Uterus (tissue), 4 donors: ENCODE results near the gene DEDD2. TPM values are rescaled to one million over a fixed set of nuclear protein-coding genes. Genes with fewer than 3 reads are reported as not detected.

Source experiments
- DNase-seq, 2 donors: peaks; one replicate each; pipeline ENCODE4 v3.0.0-alpha.2; 2019 to 2020
- H3K27ac ChIP-seq, 2 donors: fragments of 200-600 bp; sonication (generic); 1 replicate in 1 of 2; 2 replicates in 1 of 2; pipeline ENCODE4 v1.5.1; 2016 to 2018
- H3K27me3 ChIP-seq, 2 donors: fragments of 200-600 bp; sonication (generic); one replicate each; pipeline ENCODE4 v1.5.1; 2018 to 2019; ENCODE audit warnings: control low read depth in 1 of 2
- H3K36me3 ChIP-seq, 2 donors: fragments of 200-600 bp; sonication (generic); one replicate each; pipeline ENCODE4 v1.5.1; 2019; ENCODE audit warnings: control low read depth in 1 of 2
- H3K4me1 ChIP-seq, 2 donors: fragments of 200-600 bp; sonication (generic); one replicate each; pipeline ENCODE4 v1.5.1; 2018 to 2019; ENCODE audit warnings: control low read depth in 1 of 2
- H3K4me3 ChIP-seq, 2 donors: fragments of 200-600 bp; sonication (generic); 1 replicate in 1 of 2; 2 replicates in 1 of 2; pipeline ENCODE4 v1.5.1; 2018 to 2019; ENCODE audit warnings: mild to moderate bottlenecking in 1 of 2
- H3K9me3 ChIP-seq, 2 donors: fragments of 200-600 bp; sonication (generic); one replicate each; pipeline ENCODE4 v1.5.1; 2019; ENCODE audit warnings: control low read depth in 1 of 2
- POLR2A ChIP-seq, 2 donors: fragments of 450-650 bp; IDR thresholded peaks; one replicate each; pipeline ENCODE4 v1.6.1; 2016; ENCODE audit warnings: antibody characterized with exemption in 2 of 2, mild to moderate bottlenecking in 1 of 2, moderate library complexity in 1 of 2
- intact Hi-C: fragments of 100-400 bp; cut with DNase I; formaldehyde crosslinking; loops from one replicate; pipeline ENCODE4 v1.15.1; 2023; ENCODE audit warnings: low total_unique reads
- total RNA-seq, 4 donors: library from RNA; depleted of rRNA in 3 of 4; stranded (reverse); fragments of >200 nt in 3 of 4; gene quantifications; one replicate each; pipeline versions ENCODE4 v1.1.0 to v1.2.4, GENCODE V29; 2014 to 2023
- TF ChIP-seq, protein P1 (sequence below), 4 experiments: fragments of 200-600 bp in 2 of 4; fragments of 450-650 bp in 2 of 4; sonication (generic) in 2 of 4; IDR thresholded peaks; one replicate each; pipeline ENCODE4 v1.5.1; 2016 to 2019; ENCODE audit warnings: antibody characterized with exemption in 4 of 4, mild to moderate bottlenecking in 2 of 4, moderate library complexity in 1 of 4
- donor health status: DM: yes; HTN: yes; CAD: no.

Gene DEDD2
- total RNA-seq, 4 donors from 2014 or later = 8.2 to 127 (median 23.0) TPM

DNA sequence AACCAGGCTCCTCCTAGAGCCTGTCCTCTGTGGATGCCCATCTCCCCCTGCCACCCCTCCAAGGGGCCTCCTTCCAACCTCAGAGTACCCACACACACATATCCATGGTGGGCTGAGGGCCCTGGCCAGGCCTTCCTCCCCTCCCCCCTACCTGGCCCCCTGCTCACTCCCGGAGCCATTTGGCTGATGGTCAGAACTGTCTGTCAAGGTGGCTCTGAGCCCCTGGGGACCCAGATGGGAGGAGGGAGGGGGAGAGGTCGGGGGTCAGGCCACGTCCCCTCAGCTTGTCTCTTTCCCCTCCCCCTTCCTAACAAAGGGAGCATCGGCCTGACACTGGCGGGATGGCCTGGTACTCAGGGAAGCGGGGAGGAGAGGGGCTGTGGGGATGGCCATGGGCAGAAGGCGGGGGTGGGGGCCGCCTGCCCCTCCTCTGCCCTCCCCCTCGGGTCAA, 66.5 kb downstream of the DEDD2 start:
- TF ChIP-seq, protein P1, sequence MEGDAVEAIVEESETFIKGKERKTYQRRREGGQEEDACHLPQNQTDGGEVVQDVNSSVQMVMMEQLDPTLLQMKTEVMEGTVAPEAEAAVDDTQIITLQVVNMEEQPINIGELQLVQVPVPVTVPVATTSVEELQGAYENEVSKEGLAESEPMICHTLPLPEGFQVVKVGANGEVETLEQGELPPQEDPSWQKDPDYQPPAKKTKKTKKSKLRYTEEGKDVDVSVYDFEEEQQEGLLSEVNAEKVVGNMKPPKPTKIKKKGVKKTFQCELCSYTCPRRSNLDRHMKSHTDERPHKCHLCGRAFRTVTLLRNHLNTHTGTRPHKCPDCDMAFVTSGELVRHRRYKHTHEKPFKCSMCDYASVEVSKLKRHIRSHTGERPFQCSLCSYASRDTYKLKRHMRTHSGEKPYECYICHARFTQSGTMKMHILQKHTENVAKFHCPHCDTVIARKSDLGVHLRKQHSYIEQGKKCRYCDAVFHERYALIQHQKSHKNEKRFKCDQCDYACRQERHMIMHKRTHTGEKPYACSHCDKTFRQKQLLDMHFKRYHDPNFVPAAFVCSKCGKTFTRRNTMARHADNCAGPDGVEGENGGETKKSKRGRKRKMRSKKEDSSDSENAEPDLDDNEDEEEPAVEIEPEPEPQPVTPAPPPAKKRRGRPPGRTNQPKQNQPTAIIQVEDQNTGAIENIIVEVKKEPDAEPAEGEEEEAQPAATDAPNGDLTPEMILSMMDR (IDR thresholded peaks at IDR 0.05) = no peak
- no peak for TF ChIP-seq POLR2A (IDR thresholded peaks at IDR 0.05)
- no peaks in the 10 kb centered on the region for H3K27me3 ChIP-seq

DNA sequence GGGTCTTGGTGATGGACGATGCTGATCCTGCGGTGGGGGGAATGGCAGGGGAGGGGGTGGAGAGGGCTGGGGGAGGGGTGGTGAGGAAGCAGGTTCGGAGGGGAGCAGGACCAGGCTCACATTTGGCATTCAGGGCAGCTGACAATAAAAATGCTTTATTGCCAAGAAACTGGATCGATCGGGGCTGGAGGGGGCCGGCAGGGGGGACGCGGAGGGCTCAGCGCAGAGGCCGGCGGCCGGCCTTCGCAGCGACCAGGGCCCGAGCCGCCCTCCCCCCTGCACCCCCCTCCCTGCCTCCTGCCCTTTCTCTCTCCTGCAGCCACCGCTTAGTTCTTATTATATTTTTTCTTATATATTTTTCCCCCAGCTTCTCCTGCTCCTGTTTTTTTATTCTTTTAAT, 67.1 kb downstream of the DEDD2 start:
- H3K27ac ChIP-seq = no peak overlapping the region
- H3K4me1 ChIP-seq = no peaks in the 10 kb centered on the region
- H3K27me3 ChIP-seq = no peaks in the 10 kb centered on the region
- no peaks in the 10 kb centered on the region for H3K9me3 ChIP-seq
- no peaks in the 10 kb centered on the region for H3K36me3 ChIP-seq
- TF ChIP-seq, protein P1 (IDR thresholded peaks at IDR 0.05) = no peak
- TF ChIP-seq POLR2A (IDR thresholded peaks at IDR 0.05) = no peak
- intact Hi-C loops = no loop called here
- no peak overlapping the region for H3K4me3 ChIP-seq
- DNase-seq = no peak

More for the DNA sequence above, 66.5 kb downstream of the DEDD2 start:
- Histone ChIP-seq H3K36me3 (no peaks in the 10 kb centered on the region), H3K27ac (no peak overlapping the region), H3K9me3 (no peaks in the 10 kb centered on the region), H3K4me3 (no peak overlapping the region), H3K4me1 (no peaks in the 10 kb centered on the region)
- no peak for DNase-seq
- intact Hi-C loops = no loop called here

DNA sequence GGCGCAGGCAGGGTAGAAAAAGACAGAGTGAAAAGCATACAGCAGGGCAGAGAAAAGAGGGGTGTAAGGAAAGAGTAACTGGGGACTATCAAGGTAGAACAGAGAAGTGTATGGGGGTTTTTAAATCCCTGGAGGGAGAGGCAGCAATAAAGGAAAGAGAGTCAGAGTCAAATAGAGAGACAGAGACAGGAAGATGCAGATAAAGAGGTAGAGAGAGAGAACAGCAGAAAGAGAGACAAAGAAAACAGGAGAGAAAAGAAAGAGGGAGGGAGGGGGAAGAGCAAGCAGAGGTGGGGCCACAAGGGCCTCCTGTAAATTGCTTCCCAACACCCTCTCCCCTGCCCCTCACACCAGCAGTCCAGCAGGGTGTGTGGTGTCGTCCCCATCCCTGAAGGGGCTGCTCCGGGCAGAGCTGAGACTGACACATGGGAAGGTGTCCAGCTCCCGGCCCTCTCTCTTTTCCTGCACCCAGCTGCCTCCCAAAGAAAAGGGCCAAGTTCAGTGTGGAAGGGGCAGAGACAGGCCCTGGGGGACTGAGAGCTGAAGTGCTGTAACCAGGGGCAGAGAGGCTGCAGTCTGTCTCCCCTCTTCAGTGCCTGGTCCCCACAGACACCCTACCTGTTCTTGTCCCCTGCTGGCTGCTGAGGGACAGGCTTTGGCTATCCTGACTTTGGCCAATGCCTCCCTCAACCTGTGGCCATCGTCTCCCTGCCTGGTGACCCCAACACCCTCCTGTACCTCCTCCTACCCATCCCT, 67.9 kb downstream of the DEDD2 start:
- H3K27me3 ChIP-seq = no peaks in the 10 kb centered on the region
- no peak overlapping the region for H3K4me3 ChIP-seq
- H3K27ac ChIP-seq = no peak overlapping the region
- H3K4me1 ChIP-seq = no peaks in the 10 kb centered on the region
- H3K9me3 ChIP-seq = no peaks in the 10 kb centered on the region
- intact Hi-C loops = no loop called here
- TF ChIP-seq, protein P1 (IDR thresholded peaks at IDR 0.05) = no peak
- no peak for TF ChIP-seq POLR2A (IDR thresholded peaks at IDR 0.05)
- no peak for DNase-seq
- no peaks in the 10 kb centered on the region for H3K36me3 ChIP-seq

Other genes starting within 250 kb of the DEDD2 start
- under 1 TPM in 1 of 4 donors, not detected in 3; 0.55 TPM for gene ATP1A3, start 223.4 kb downstream of the DEDD2 start, total RNA-seq
- gene GRIK5, start 147.5 kb downstream of the DEDD2 start, total RNA-seq = 10 to 100 TPM in 1 of 4 donors, 1 to 10 TPM in 2, not detected in 1; 5.6 to 17.8 (median 7.0) TPM
- gene ZNF574, start 141.5 kb downstream of the DEDD2 start, total RNA-seq = 10 to 100 TPM in 3 of 4 donors, 1 to 10 TPM in 1; 5.6 to 19.9 (median 14.1) TPM
- gene POU2F2, start 85.2 kb downstream of the DEDD2 start, total RNA-seq = 1 to 10 TPM in 1 of 4 donors, under 1 TPM in 2, not detected in 1; 0.55 to 3.2 (median 0.77) TPM
- 10 to 100 TPM in 2 of 4 donors, 1 to 10 TPM in 2; 1.0 to 20.6 (median 8.4) TPM for gene ZNF526, start 2.6 kb upstream of the DEDD2 start, total RNA-seq
- 10 to 100 TPM in 3 of 4 donors, 1 to 10 TPM in 1; 3.5 to 44.3 (median 34.4) TPM for gene GSK3A, start 24.9 kb upstream of the DEDD2 start, total RNA-seq
- 100 to 1,000 TPM in 1 of 4 donors, 10 to 100 TPM in 3; 14.1 to 141 (median 42.9) TPM for gene ERF, start 37.5 kb upstream of the DEDD2 start, total RNA-seq
- gene CIC, start 51.6 kb upstream of the DEDD2 start, total RNA-seq = 100 to 1,000 TPM in 1 of 4 donors, 10 to 100 TPM in 3; 28.7 to 155 (median 47.4) TPM
- gene PRR19, start 84.5 kb upstream of the DEDD2 start, total RNA-seq = under 1 TPM in 1 of 4 donors, not detected in 3; 0.14 TPM
- 10 to 100 TPM in 2 of 4 donors, 1 to 10 TPM in 1, not detected in 1; 5.6 to 35.0 (median 19.4) TPM for gene PAFAH1B3, start 84.9 kb upstream of the DEDD2 start, total RNA-seq
- gene TMEM145, start 95.6 kb upstream of the DEDD2 start, total RNA-seq = under 1 TPM in 1 of 4 donors, not detected in 3; 0.69 TPM
- 10 to 100 TPM in 3 of 4 donors, 1 to 10 TPM in 1; 3.6 to 30.0 (median 19.1) TPM for gene MEGF8, start 108.0 kb upstream of the DEDD2 start, total RNA-seq
- gene CNFN, start 172.6 kb upstream of the DEDD2 start, total RNA-seq = 1 to 10 TPM in 1 of 4 donors, not detected in 3; 2.6 TPM
- 10 to 100 TPM in 1 of 4 donors, 1 to 10 TPM in 1, not detected in 2; 9.5 to 26.0 TPM for gene LIPE, start 209.7 kb upstream of the DEDD2 start, total RNA-seq
- gene CXCL17, start 225.3 kb upstream of the DEDD2 start, total RNA-seq = not detected